GF-D8 (cell line): Measurements from ENCODE around the gene KRTAP5-2.

Source experiments
- DNase-seq: peaks from one replicate; lab custom pipeline; 2025; lab: John Stamatoyannopoulos, UW

The KRTAP5-2 gene

DNA sequence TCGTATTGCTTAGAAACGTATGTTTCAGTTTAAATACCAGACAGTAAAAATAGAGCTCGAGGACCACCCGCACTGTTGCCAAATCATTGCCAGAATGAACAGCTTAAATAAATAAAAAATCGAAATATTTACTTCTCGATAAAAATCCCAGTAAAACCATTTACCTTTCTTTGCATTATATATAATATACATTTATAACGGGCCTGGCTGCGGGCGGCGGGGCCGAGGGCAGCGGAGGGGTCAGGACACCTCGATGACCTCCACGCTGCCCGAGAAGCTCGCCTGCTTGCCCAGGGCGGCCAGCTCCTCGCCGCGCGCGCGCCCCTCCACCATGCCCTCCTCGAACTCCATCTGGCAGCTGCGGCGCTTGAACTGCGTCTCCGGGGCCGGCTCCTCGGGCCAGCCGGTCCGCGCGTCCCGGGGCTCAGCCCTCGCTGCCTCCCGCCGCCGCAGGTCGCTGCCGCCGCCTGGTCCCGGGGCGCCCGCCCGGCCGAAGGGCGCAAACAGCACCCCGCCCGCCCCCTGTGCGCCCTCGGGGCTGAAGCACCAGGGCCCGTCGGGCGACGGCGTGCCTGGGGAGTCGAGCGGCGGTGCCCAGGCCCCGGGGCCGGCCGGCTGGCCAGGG, 41.7 kb downstream of the KRTAP5-2 start:
- no peak for DNase-seq

DNA sequence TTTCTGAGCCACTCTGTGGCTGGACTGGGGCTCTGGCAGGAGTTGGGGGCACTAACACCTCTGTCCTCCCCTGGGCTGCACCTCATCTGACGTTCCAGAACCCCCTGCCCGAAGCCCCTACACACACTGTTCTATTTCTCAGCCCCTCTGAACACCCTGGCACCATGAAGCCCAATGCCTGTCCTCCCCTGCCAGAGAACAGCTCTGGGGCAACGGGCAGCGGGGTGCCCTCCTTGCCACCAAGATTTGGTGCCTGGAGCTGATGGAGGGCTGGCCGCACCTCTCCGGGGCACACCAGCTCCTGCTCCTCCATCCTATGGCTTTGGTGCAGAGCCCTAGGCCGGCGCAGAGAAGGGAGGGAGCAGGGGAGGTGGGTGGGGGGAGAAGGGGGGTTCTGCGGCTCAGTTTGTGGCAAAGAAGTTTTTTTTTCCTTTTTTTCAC, 42.4 kb downstream of the KRTAP5-2 start:
- no peak for DNase-seq

DNA sequence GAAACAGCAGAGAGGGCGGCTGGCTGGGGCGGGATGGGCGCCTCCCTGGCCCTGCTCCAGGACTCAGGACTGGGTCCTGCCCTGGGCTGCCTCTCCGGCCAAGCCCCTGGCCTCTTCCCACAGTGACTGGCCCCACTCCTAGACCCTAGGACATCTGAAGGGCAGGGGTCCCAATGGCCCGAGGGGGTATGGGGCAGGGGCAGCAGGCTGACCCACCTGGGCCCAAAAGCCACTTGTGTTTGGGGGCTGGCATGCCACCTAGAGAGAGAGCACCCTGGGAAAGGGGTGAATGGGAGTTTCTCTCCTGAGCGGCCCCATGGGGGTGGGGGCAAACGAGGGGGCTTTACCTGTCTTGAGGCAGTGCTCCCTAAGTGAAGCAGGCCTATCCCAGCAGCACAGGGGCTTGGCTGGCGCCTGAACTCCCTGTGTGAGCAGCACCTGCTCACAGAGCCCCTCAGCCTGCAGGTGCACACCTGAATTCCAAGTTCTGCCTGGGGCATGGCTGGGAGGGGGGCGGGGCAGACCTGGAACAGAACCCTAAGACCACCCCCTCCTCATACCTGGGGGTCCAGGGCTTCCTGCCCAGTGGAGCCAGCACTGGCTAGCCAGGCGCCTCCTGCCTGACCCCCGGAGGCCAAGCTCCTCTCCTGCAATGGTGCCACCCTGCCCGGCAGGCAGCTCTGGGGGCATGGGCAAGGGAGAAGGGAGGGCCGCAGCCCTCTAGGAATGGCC, 42.9 kb downstream of the KRTAP5-2 start:
- no peak for DNase-seq

DNA sequence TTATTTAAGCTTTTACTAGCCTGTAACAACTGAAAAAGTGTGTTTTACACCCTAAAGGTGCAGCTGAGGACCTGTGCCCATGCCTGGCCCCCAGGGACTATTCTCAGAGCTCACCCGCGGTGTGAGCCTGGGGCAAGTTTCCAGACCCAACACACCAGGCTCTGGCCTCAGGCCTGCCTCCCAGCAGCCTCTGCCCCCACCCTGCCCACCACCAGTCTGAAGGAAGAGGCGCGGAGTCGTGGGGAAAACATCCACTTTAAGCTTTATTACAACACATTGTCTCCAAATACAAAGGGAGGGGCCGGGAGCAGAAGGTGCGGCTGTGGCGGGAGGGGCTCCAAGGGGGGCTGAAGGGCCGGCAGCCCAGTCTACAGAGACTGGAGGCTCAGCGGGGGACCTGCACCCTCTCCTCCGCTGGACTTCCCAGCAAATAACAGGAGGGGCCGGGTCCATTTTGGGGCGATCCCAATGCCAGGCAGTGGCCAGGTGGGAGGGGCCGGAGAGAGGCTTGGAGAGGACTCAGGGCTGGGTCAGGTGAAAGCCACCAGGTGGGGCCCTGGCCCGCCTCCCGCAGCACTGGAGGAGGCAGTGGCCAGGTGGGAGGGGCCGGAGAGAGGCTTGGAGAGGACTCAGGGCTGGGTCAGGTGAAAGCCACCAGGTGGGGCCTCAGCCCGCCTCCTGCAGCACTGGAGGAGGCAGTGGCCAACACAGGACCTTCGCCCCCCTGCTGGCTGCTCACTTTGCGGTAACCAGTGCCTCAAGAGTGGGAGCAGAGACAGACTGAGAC, 44.1 kb downstream of the KRTAP5-2 start:
- no peak for DNase-seq

DNA sequence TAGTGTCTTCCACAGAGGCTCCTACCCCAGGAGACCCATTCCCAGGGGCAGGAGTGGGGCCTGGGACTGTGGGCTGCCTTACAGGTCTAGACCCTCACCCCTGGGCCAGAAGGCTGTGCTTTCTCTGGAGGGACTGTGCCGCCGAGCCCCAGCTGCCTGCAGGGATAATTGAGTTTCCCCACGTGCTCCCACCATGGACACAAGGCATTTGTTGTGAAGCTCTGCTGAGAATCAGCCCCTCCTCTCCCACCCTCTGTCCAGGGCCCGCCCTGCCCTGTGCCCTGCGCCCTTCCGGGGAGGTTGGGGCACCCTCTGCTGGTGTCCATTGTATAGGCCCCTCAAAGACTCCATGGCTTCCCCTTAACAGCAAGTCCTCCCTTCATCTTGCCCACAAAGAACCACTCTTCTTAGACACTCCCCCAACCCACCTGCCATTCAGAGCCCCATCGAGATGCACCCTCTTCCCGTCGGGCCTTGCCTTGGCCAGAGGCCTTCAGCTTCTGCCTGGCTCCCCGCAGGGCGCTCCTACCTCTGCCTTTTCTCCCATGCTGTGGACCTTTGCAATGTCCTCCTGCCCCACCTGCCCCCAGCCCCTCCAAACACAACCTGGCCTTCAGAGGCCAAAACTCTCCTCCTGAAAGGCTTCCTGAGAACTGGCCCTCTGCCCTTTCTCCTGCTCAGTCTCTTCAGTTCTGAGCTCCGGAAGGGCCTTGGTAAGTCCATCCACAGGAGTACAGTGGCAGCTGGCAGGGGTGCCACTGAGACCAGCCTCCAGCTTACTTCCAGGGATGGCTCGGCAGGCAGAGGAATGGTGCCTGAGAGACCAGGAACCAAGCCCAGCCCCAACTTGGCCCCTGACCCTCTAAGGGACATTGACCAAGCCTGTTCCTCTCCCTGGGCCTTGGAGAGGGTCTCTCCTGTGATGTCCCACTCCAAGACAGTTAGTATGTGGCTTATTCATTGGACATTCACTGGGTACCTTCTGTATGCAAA, 48.5 kb downstream of the KRTAP5-2 start:
- no peak for DNase-seq

DNA sequence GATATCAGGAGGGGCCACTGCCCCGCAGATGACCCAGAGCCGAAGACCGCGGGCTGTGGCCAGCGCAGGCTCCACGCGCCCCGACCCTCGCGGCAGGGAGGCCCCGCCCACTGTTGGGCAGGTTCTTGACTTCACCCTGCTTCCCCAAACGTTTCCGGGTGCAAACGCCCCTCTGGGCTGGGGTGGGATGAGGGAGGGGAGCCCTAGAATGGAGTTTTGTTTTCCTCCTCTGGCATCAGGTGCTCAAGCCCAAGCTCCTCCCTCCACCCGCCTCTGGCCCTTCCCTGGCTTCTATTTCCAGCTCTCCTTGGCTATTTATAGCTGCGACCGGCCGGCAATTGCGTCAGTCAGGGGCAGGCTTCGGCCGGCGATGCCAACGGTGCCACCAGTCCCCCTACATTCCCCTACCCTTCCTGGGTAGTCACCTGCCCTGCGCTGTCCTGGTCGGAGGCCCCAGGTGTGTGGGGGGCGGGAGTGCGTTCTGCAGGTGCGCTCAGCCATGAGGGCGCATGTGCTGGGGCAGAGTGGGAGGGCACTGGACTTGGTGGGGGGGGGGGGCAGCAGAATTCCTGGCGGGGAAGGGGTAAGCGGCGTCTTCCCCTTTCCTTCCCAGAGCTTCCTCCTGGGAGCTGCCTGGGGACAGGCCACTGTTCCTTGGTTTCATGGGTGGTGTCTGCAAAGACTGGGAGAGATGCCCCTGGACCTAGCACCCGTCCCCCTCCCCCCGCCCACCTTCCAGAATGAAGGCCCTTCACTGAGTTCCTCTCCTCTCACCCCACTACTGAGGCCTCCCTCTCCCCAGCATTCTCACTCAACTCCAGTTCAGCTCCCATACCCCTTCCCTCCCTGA, 49.6 kb downstream of the KRTAP5-2 start:
- no peak for DNase-seq

DNA sequence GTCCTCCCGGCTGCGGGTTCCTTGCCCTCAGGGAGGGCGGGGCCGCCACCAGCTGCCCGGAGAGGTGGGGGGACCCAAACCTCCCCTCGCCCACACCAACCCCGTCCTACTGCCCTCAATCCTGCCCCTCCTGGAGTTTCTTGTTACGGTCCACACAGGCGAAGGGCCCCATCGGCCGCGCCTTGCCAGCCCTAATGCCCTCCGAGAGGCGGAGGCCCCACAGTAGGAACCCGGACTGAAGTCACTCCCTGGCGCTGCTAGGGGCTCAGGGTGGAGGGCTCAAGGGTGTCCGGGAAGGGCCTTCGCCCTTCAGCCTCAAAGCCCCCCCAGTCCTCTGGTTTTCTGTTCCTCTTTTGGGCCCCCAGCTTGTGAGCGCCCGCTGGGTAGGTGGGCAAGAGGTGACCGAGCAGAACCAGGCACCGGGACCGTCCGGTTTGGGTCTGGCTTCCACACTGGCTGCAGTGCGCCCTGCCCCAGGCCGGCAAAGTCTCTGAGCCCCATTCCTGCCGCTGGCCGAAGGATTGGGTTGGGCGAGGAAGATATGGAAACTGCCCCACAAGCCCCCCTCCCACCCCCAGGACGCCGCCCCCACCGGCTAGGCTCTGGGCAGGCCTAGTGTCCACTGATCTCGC, 50.5 kb downstream of the KRTAP5-2 start:
- DNase-seq = no peak
